HepG2 (cell line): ENCODE data around the gene HDAC3. TPM values are rescaled to one million over a fixed set of nuclear protein-coding genes. Genes with fewer than 3 reads are reported as not detected.
A peak's percentile ranks its signal among the peaks of the same experiment; 100 is the strongest.

Source experiments
- ATF6 ChIP-seq: sonication (generic); formaldehyde crosslinking; conservative IDR thresholded peaks from 2 replicates; pipeline ENCODE4 v1.4.0; 2020; ENCODE audit warnings: missing genetic modification reagents
- CCDC6 ChIP-seq: sonication (generic); formaldehyde crosslinking; IDR thresholded peaks from 2 replicates; pipeline ENCODE4 v1.8.1; 2022; ENCODE audit warnings: mild to moderate bottlenecking, missing genetic modification reagents, moderate library complexity
- DNMT3B ChIP-seq: conservative IDR thresholded peaks from 2 replicates; pipeline ENCODE4 v1.6.1; 2016; ENCODE audit warnings: missing biosample characterization, control low read depth
- EED ChIP-seq: sonication (generic); formaldehyde crosslinking; IDR thresholded peaks from 2 replicates; pipeline ENCODE4 v1.5.0; 2020; ENCODE audit warnings: mild to moderate bottlenecking, missing genetic modification reagents
- HOMEZ ChIP-seq: IDR thresholded peaks from 2 replicates; pipeline ENCODE4 v1.6.1; 2016; ENCODE audit warnings: low read depth
- HOXD1 ChIP-seq: sonication (generic); formaldehyde crosslinking; IDR thresholded peaks from 2 replicates; pipeline ENCODE4 v1.5.0; 2020; ENCODE audit warnings: missing genetic modification reagents
- IRX3 ChIP-seq: sonication (generic); formaldehyde crosslinking; IDR thresholded peaks from 2 replicates; pipeline ENCODE4 v1.8.1; 2023; ENCODE audit warnings: mild to moderate bottlenecking, low read depth, missing genetic modification reagents, borderline replicate concordance
- NONO ChIP-seq, 2 experiments: fragments of 450-650 bp in 1 of 2; sonication (generic) in 1 of 2; formaldehyde crosslinking in 1 of 2; IDR thresholded peaks in 1 of 2; conservative IDR thresholded peaks in 1 of 2; 2 replicates each; pipeline versions ENCODE4 v1.6.1 to v1.8.0; 2017 to 2022; ENCODE audit warnings: mild to moderate bottlenecking in 1 of 2, missing genetic modification reagents in 1 of 2, moderate library complexity in 1 of 2
- POLR2AphosphoS2 ChIP-seq: IDR thresholded peaks from 2 replicates; pipeline ENCODE4 v1.6.1; 2011; ENCODE audit warnings: low read depth, low read length, improper control_type of control experiment
- RBFOX2 ChIP-seq: fragments of 200-400 bp; formaldehyde crosslinking; IDR thresholded peaks from 2 replicates; pipeline ENCODE4 v1.6.1; 2017; ENCODE audit warnings: low read depth, mild to moderate bottlenecking, low read length
- SIX1 ChIP-seq: sonication (generic); formaldehyde crosslinking; IDR thresholded peaks from 2 replicates; pipeline ENCODE4 v1.4.0; 2020; ENCODE audit warnings: missing genetic modification reagents, borderline replicate concordance
- STAT5B ChIP-seq: sonication (generic); formaldehyde crosslinking; IDR thresholded peaks from 2 replicates; pipeline ENCODE4 v1.4.0; 2020; ENCODE audit warnings: missing genetic modification reagents
- ZKSCAN1 ChIP-seq: fragments of 150-350 bp; IDR thresholded peaks from 2 replicates; pipeline ENCODE4 v1.6.1; 2014; ENCODE audit warnings: low read length
- ZNF329 ChIP-seq: sonication (generic); formaldehyde crosslinking; IDR thresholded peaks from 2 replicates; pipeline ENCODE4 v1.9.0; 2021; ENCODE audit warnings: low read depth, mild to moderate bottlenecking, missing genetic modification reagents
- ZNF333 ChIP-seq: sonication (generic); formaldehyde crosslinking; IDR thresholded peaks from 2 replicates; pipeline ENCODE4 v1.4.0; 2020; ENCODE audit warnings: mild to moderate bottlenecking, missing genetic modification reagents, borderline replicate concordance
- ZNF337 ChIP-seq: sonication (generic); formaldehyde crosslinking; IDR thresholded peaks from 2 replicates; pipeline ENCODE4 v1.5.1; 2020; ENCODE audit warnings: missing genetic modification reagents, low read depth, mild to moderate bottlenecking, borderline replicate concordance
- ZSCAN30 ChIP-seq: sonication (generic); formaldehyde crosslinking; IDR thresholded peaks from 2 replicates; pipeline ENCODE4 v1.5.0; 2020; ENCODE audit warnings: mild to moderate bottlenecking, missing genetic modification reagents
- polyA plus RNA-seq, 8 experiments: library from polyadenylated mRNA; depleted of rRNA in 3 of 8; stranded (reverse) in 7 of 8; unstranded in 1 of 8; fragments of >200 nt; fragmentation: Illumina TruSeq in 4 of 8; extraction: Trizol in 4 of 8; gene quantifications; 2 replicates each; pipeline versions ENCODE4 v1.2.1 to v1.2.3, GENCODE V29; 2011 to 2016; ENCODE audit warnings: low read depth in 4 of 8, missing spikeins in 1 of 8, mixed read lengths in 1 of 8; ENCODE audit not compliant: insufficient read depth in 1 of 8
- total RNA-seq, 5 experiments: library from RNA; depleted of rRNA; stranded (reverse); fragments of >200 nt; fragmentation: Illumina TruSeq; extraction: Trizol; gene quantifications; 2 replicates each; pipeline ENCODE4 v1.2.3, GENCODE V29; 2016; ENCODE audit warnings: low read depth in 1 of 5
- TF ChIP-seq, protein P1 (sequence below): IDR thresholded peaks from 2 replicates; pipeline ENCODE4 v1.6.1; 2012; ENCODE audit warnings: low read length, improper control_type of control experiment
- TF ChIP-seq, protein P2 (sequence below): sonication (generic); formaldehyde crosslinking; IDR thresholded peaks from 2 replicates; pipeline ENCODE4 v1.8.0; 2022; ENCODE audit warnings: missing genetic modification reagents, mild to moderate bottlenecking, moderate library complexity, borderline replicate concordance
- TF ChIP-seq, protein P3 (sequence below): sonication (generic); formaldehyde crosslinking; IDR thresholded peaks from 2 replicates; pipeline ENCODE4 v1.5.1; 2020; ENCODE audit warnings: mild to moderate bottlenecking, moderate library complexity, missing genetic modification reagents

HDAC3 gene
- total and polyA plus RNA-seq, 2 of the 13 experiments (the other 11 are each of a cell fraction or from before 2014, with no cell fraction given) = 84.0 to 94.1 TPM

GRCh38 chr5:141590127-141590526 lies 46.5 kb downstream of the HDAC3 start (continued):
- TF ChIP-seq, protein P1, sequence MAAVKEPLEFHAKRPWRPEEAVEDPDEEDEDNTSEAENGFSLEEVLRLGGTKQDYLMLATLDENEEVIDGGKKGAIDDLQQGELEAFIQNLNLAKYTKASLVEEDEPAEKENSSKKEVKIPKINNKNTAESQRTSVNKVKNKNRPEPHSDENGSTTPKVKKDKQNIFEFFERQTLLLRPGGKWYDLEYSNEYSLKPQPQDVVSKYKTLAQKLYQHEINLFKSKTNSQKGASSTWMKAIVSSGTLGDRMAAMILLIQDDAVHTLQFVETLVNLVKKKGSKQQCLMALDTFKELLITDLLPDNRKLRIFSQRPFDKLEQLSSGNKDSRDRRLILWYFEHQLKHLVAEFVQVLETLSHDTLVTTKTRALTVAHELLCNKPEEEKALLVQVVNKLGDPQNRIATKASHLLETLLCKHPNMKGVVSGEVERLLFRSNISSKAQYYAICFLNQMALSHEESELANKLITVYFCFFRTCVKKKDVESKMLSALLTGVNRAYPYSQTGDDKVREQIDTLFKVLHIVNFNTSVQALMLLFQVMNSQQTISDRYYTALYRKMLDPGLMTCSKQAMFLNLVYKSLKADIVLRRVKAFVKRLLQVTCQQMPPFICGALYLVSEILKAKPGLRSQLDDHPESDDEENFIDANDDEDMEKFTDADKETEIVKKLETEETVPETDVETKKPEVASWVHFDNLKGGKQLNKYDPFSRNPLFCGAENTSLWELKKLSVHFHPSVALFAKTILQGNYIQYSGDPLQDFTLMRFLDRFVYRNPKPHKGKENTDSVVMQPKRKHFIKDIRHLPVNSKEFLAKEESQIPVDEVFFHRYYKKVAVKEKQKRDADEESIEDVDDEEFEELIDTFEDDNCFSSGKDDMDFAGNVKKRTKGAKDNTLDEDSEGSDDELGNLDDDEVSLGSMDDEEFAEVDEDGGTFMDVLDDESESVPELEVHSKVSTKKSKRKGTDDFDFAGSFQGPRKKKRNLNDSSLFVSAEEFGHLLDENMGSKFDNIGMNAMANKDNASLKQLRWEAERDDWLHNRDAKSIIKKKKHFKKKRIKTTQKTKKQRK = no peak
- TF ChIP-seq ZKSCAN1 (no peak), CCDC6 (CRISPR knock-in tag) (no peak), HOMEZ (CRISPR knock-in tag) (peak; percentile 63; the same call in 1 of the 2 replicates), ATF6 (CRISPR knock-in tag) (no peak), NONO (IDR thresholded peaks at IDR 0.05) (no peak), NONO (CRISPR knock-in tag; conservative IDR thresholded peaks at IDR 0.05) (no peak), ZNF329 (CRISPR knock-in tag) (no peak), DNMT3B (CRISPR knock-in tag) (no peak), ZNF333 (no peak), ZNF337 (no peak), RBFOX2 (no peak), ZSCAN30 (CRISPR knock-in tag) (no peak), STAT5B (CRISPR knock-in tag) (no peak), SIX1 (CRISPR knock-in tag) (no peak), HOXD1 (CRISPR knock-in tag) (peak; percentile 42; the same call in 1 of the 2 replicates), EED (CRISPR knock-in tag) (no peak), POLR2AphosphoS2 (no peak), IRX3 (CRISPR knock-in tag) (no peak)
- TF ChIP-seq, protein P2, sequence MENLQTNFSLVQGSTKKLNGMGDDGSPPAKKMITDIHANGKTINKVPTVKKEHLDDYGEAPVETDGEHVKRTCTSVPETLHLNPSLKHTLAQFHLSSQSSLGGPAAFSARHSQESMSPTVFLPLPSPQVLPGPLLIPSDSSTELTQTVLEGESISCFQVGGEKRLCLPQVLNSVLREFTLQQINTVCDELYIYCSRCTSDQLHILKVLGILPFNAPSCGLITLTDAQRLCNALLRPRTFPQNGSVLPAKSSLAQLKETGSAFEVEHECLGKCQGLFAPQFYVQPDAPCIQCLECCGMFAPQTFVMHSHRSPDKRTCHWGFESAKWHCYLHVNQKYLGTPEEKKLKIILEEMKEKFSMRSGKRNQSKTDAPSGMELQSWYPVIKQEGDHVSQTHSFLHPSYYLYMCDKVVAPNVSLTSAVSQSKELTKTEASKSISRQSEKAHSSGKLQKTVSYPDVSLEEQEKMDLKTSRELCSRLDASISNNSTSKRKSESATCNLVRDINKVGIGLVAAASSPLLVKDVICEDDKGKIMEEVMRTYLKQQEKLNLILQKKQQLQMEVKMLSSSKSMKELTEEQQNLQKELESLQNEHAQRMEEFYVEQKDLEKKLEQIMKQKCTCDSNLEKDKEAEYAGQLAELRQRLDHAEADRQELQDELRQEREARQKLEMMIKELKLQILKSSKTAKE = no peak
- TF ChIP-seq, protein P3, sequence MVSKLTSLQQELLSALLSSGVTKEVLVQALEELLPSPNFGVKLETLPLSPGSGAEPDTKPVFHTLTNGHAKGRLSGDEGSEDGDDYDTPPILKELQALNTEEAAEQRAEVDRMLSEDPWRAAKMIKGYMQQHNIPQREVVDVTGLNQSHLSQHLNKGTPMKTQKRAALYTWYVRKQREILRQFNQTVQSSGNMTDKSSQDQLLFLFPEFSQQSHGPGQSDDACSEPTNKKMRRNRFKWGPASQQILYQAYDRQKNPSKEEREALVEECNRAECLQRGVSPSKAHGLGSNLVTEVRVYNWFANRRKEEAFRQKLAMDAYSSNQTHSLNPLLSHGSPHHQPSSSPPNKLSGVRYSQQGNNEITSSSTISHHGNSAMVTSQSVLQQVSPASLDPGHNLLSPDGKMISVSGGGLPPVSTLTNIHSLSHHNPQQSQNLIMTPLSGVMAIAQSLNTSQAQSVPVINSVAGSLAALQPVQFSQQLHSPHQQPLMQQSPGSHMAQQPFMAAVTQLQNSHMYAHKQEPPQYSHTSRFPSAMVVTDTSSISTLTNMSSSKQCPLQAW (CRISPR knock-in tag) = no peak
